GM04503 (cell line): Measurements from ENCODE around the gene ABCA6.
"Not testable (repeated sequence)": the region's sequence is repeated elsewhere in the genome, so short reads cannot be mapped to it uniquely, and the experiment has no call there.

Experiments used
- DNase-seq: peaks from one replicate; pipeline ENCODE4 v3.0.0-alpha.2; 2012; ENCODE audit warnings: low read depth

ABCA6 gene

DNA sequence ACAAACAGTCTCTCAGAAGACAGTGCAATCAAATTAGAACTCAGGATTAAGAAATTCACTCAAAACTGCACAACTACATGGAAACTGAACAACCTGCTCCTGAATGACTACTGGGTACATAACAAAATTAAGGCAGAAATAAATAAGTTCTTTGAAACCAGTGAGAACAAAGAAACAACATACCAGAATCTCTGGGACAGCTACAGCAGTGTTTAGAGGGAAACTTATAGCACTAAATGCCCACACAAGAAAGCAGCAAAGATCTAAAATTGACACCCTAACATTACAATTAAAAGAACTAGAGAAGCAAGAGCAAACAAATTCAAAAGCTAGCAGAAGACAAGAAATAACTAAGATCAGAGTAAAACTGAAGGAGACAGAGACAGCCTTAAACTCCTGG is 68.3 kb downstream of the ABCA6 start:
- not testable (repeated sequence) for DNase-seq

DNA sequence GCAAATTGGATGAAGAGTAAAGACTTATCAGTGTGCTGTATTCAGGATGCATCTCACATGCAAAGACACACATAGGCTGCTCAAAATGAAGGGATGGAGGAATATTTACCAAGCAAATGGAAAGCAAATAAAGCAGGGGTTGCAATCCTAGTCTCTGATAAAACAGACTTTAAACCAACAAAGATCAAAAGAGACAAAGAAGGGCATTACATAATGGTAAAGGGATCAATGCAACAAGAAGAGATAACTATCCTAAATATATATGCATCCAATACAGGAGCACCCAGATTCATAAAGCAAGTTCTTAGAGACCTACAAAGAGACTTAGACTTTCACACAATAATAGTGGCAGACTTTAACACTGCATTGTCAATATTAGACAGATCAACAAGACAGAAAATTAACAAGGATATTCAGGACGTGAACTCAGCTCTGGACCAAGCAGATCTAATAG is 68.9 kb downstream of the ABCA6 start:
- not testable (repeated sequence) for DNase-seq

DNA sequence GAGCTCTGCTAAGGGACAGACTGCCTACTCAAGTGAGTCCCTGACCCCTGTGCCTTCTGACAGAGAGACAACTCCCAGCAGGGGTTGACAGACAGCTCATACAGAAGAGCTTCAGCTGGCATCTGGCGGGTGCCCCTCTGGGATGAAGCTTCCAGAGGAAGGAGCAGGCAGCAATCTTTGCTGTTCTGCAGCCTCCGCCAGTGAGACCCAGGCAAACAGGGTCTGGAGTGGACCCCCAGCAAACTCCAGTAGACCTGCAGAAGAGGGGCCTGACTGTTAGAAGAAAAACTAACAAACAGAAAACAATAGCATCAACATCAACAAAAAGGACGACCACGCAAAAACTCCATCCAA is 70.5 kb downstream of the ABCA6 start:
- not testable (repeated sequence) for DNase-seq

DNA sequence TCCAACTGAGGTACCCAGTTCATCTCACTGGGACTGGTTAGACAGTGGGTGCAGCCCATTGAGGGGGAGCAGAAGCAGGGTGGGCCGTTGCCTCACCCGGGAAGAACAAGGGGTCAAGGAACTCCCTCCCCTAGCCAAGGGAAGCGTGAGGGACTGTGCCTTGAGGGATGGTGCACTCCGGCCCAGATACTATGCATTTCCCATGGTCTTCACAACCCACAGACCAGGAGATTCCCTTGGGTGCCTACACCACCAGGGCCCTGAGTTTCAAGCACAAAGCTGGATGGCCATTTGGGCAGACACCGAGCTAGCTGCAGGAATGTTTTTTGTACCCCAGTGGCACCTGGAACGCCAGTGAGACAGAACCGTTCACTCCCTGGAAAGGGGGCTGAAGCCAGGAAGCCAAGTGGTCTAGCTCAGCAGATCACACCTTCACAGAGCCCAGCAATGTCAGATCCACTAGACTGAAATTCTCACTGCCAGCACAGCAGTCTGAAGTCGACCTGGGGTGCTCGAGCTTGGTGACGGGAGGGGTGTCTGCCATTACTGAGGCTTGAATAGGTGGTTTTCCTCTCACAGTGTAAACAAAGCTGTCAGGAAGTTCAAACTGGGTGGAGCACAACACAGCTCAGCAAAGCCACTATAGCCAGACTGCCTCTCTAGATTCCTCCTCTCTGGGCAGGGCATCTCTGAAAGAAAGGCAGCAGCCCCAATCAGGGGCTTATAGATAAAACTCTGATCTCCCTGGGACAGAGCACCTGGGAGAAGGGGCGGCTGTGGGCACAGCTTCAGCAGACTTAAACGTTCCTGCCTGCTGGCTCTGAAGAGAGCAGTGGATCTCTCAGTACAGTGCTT is 71.1 kb downstream of the ABCA6 start:
- DNase-seq = not testable (repeated sequence)

DNA sequence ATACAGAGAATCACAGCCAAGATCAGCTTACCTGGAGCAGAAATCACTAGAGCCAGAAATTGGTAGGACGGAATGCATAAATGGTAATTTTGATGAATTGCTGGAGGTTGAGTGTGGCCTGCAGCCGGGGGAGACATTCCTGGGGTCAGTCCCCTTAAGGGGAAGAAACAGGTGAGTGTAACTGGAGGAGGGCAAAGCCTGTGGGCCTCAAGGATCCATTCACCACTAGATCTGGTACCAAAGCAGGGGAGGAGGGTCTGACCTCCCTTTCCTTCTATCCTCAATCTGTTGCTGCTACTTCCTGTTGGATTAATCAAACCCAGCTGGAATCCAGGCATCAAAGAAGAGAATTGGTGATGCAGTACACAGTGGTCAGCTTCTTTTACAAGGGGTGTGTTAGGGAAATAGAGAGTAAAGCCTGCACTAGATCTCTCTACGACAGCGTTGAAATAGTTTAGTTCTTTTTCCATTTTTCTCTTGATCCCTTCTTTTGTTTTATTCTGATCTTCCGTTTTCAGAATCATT is 72.4 kb downstream of the ABCA6 start:
- no peak for DNase-seq

DNA sequence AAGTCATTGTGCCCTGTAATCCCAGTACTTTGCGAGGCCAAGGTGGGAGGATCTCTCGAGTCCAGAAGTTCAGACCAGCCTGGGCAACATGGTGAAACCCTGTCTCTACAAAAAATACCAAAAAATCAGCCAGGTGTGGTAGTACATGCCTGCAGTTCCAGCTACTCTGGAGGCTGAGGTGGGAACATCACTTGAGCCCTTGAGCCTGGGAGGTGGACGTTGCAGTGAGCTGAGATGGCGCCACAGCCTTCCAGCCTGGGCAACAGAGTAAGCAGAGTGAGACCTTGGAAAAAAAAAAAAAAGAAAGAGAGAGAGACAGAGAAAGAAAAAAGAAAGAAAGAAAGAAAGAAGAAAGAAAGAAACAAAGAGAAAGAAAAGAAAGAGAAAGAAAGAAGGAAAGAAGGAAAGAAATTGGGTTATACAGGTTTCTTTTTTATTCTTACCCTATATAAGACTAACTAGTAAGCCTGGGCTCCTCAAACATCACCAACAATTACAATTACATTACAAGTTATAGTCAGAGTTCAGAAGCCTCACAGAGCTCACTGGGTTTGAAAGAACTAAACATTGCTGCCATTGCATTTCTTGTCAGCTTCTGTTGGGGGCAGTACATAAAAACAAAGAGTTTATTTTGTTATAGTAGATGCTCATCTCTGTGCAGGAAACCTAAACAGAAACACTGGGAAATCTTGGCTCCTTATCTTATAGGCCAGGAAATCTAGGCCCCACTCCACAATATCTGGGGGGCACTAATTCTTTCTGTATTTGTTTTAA is 74.2 kb downstream of the ABCA6 start:
- no peak for DNase-seq

DNA sequence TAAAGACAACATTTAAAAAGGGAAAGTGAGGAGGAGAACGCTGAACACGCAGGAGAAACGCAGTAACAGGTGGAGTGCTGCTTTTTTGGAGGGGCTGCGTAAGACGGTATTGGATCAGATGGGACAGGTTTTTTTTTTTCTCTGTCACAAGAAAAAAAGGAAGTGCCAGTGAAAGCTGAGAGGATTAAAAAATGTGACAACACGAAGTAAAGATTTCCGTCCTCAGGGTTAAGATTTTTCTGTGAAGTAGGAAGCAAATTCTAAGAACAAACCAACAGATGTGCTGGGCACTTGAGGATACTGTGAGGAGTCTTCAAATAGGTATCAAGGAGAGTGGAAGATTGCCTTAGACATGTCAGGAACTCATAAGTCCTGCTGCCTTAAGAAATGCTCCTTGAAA is 75.2 kb downstream of the ABCA6 start:
- DNase-seq = no peak

DNA sequence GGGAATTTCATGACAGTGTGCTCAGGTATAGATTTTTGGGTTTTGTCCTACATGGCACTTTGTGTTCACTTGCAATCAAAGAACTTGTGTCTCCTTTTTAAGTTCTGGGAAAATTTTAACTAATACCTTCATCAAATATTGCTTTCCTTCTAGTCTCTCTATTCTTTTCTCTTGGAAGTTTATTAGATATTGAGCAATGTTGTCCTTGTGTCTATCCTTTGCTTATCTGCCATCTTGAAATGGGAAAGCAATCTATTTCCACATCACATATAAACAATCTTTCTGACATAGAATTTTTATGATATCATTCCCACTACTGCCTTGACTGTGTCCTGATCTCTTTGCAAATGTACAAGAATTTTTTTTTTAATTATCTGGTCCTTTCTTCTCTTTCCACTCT is 76.6 kb downstream of the ABCA6 start:
- DNase-seq = no peak

DNA sequence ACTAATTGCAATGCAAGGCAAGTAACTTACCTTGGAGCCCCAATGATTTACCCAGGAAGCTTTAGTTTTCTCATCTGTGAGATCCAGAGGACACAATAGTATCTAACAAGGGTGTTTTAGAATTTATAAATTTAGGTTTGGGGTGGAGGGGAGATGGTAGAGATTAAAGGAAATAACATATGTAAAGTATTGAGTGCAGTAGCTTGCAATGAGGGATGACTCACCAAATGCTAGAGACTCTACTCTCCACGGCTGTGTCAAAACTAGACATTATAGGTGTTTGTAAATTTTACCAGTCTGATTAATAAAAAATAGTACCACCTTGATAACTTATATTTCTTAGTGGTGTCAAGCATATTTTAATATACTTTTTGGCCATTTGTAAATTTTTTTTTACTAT is 77.2 kb downstream of the ABCA6 start:
- DNase-seq = no peak

DNA sequence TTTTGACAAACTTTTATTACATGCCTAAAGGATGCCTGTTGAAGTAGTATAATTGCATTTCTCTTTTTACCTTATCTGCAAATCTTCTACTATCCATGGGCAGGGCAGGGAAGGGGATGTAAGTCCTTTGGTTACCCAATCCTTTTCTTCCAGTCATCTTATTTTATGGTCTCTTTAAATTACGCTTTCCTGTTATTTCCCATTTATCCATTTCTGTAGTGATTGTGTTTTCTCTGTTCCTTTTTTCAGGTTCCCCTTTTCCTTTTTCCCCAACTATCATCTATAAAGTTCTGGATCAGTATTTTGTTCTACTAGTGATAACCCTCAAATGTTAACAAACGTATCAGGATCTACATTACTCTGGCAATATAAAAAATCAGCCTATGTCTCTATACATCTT is 77.7 kb downstream of the ABCA6 start:
- no peak for DNase-seq

DNA sequence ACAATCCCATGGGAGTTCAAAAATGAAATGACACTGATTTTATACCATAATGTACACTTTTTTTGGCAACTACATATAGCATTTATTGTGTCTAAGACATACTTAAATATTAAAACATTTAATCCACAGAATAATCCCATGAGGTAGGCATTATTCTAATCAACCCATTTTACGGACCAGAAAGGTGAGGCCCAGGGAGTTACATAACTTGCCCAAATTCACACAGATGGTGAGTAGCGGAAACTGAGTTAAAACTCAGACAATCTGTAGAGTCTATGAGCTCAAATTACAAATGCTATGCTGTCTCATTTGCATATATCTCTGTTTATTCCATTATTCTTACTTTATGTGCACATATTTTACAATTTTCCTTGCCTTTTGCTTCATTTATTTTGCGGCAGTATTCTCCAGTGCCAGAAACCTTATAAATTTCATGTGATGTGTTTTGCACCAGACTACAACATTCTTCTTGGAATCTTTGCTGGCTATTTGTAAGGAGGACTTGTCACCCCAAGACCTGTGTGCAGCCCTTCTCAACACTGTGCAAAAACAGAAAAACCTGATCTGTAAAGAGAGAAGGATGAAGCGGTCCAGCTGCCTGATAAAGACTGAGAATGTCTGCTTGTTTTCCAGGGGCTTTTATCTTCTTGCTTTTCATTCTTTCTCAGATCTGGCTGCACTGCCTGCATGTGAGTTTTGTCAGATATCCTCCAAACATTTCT is 78.7 kb downstream of the ABCA6 start:
- DNase-seq = no peak

DNA sequence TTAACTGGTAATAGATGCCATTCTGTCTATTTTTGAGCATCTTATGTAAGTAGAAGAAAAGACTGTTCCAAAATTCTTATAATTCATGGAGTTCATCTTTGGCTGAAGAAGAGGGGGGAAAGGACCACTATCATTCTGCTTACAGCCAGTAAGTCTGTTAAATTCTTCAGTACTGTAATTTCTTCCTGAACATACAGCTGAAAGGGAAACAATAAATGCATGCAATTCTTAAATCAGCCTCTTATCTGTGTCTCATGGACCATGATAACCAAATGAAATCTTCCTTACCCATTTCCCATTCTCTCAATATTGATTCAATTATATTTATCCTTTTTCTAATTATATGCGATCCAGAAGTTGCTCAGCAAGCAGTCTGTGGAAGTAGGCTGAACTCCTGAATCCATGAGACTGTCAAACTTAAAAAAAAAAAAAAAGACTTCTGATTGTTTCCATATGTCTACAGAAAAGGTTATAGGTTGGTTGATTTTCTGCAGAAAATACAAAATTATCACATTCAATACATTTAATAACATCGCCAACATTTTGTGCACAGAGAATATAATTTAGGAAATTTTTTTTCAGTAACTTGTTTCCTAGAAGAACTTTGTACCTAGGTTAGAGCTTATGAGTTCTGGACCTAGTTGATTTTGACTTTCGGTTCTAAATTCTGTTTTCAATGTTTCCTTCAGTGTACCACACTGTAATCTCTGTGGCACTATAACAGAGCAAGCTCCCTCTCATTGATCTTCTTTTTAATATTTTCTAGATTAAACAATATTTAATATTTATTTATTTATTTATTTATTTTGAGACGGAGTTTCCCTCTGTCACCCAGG is 79.8 kb downstream of the ABCA6 start:
- DNase-seq = no peak

DNA sequence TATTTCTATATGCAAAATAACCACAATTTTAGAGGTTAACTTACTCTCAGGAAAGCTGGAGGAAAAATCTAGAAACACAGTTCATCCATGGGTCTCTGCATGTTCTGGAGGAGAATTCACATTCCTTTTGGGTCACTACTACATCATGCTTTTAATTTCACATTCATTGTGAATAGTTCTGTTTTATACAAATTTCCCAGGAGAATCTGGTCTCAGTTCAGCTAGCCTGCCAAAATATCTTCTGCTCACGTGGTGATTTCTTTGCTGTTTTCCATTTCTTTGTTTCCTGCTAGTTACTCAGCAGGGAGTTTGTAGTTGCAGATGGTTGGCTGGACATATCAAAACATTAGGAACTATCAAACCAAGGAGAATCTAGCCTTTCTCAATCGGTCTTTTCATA is 80.9 kb downstream of the ABCA6 start, which contains the start of gene ABCA9:
Gene ABCA9 (minus strand): TSS at position 106 of the 400 bp plus-strand sequence. CDS start 9,801 bp downstream, outside the sequence.
- peak; percentile 85 for DNase-seq

DNA sequence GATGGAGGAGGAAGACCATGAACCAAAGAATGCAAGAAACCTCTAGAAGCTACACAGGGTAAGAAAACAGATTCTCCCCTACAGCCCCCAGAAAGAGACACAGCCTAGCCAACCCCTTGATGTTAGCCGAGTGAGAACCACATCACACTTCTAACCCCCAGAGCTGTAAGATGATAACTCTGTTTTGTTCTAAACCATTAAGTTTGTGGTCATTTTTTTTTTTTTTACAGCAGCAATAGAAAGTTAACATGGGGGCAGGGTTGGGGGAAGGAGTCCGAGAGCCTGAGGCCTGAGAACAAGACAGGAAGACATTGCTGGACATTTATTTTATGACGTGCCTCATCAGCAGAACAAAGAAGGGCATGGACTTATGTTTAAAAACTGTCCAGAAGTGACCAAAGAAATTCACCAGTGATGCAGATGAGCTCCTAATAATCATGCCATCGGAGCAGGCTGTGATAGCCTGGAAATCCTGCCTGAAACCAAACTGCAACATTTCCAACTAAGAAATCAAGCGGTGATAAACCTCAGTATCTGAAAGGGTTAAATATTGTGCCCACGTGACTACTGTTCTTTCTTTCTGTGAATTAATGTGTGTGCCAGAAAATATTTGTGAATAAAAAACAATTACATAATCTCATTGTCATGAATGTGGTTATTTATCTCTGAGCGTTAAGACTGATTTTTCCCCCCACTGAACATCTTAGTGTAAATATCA is 82.1 kb downstream of the ABCA6 start:
- DNase-seq = no peak

DNA sequence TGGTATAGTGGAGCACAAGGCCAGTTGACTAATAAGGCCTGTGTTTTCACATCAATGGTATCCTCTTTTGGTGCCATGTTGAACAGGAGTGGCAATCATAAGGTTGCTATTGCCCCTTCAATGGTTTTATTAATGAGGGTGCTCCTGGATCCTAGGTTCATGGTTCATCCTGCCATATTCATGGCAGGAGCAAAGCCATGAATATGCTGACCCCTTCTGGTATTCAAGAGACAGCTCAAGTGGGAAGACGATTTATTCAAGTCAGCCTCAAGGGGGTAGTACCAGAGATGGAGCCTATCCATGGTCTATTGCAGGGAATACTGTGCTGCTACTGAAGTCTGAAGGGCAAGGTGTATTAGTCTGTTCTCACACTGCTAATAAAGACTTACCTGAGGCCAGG is 83.5 kb downstream of the ABCA6 start:
- DNase-seq = no peak

DNA sequence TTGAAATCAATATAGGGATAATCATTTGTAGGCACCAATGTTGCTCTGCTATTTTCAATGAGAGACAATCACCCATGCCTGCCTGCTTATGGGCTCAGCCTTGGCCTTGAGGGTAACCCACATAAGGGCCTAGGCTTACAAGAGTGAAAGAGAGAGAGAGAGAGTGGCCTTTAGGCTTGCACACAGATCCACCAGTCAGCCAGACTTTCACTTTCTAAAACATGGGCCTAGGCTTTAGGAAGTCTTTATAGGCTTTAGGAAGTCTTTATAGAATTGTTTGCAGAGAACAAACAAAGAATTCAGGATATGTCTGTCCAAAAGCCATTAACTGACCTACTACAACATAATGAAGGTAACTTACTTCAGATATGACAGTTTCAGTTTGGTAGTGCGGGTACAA is 84.4 kb downstream of the ABCA6 start:
- DNase-seq = no peak

DNA sequence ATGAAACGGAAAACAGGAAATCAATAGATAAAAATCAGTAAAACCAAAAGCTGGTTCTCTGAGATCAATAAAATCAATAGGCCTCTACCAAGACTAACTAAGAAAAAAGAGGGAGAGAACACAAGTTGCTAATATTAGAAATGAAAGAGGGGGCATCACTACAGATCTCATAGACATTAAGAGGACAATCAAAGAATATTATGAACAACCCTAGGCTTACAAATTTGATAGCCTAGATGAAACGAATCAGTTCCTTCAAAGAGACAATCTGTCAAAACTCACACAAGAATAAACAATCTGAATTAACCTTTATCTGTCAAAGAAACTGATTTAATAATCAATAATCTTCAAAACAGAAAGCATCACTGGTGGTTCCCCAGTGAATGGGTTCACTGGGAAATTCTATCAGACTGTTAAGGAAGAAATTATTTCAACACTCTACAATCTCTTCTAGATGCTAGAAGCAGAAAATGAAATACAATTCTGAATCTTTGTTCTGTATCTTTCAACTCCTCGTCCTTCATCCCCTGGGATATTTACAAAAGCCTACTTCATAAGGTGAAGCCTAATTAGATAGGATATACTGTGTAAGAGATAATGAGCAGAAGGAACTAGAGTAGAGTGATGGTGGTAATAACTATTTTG is 85.4 kb downstream of the ABCA6 start:
- no peak for DNase-seq

DNA sequence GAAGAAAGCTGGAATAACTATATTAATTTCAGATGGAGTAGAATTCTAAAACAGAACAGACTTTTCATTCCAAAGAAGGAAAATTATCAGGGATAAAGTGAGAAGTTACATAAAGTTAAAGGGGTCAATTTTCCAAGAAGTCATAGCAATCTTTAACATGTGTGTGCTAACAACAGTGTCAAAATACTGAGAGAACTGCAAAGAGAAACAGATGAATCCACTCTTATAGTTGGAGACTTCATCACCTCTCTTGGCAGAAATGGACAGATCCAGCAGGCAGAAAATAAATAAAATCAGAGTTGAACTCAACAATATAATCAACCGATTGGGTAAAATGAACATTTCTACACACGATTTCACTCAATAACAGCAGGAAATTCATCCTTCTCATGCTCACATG is 86.4 kb downstream of the ABCA6 start:
- no peak for DNase-seq

DNA sequence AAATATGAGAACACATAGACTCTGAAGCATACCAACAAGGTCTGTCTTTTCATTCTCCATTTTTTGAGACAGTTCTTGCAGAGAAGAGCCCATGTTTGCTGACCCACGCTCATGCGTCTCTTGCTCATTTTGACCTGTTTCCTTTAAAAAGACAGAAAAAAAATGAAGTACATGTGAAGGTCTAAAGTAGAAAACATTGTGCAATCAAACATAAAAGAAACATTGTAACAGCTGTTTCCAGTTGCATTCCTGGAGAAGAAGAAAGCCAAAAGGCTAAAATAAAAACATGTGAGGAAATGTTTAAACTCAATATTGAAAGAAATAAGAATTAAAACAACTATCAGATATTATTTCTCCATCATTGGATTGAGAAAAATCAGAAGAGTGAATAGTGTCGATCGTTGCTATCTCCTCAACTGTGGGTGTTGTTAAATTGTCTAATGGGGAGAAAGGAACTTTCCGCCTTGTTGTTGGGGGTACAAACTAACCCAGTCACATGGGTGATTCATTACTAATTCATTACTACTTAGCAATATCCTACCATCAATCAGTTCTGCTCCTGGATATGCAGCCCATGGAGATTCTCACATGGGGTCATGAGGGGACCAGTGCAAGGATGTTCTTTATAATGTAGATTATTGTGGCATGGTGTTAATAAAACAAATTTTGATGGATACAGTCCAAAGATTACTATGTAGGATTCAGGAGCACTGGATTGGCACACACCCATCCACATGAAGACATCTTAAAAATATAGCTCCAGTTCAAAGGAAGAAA is 90.5 kb downstream of the ABCA6 start:
- DNase-seq = peak; percentile 20
